CD4-positive, alpha-beta T cell treated with Interleukin-6 at 100 ng/mL for 8 hours (primary cell): ENCODE data around the gene RAB3A.

Experiments used
- DNase-seq: peaks from one replicate; pipeline ENCODE4 v3.0.0-alpha.2; 2020; ENCODE audit warnings: mixed read lengths, low spot score

RAB3A gene

DNA sequence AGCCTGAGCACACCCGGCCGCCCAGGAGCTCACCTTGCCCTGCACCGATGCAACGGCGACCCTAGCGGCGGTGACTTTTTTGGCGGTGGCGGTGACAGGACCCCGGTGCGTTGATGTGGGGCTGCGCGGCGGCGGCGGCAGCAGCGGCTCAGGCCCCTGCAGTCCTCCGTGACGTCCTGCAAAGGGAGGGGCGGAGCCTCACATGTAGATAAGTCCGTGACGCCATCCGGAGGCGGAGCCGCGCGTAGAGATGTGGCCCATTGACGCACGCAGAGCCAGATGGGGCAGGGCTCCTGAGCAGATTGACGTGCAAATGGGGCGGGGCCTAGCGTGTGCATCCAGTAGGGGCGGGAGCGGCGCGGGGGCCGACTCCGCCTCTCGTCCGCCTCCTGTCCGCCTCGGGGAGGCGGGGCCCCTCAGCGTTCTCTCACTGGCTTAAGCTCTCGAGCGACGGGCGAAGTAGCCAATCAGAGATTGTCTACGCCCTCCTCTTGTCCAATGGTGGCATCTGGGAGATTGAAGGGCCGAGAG is at the start of gene RAB3A:
TSS of gene RAB3A (minus strand) at position 180 of the 531 bp plus-strand sequence. CDS start 1,302 bp downstream, outside the sequence.
- DNase-seq = peak; percentile 100

- DNase-seq = no peak
Observed at GRCh38 chr19:18253130-18253529, 49.3 kb upstream of the RAB3A start.

- no peak for DNase-seq
Observed at GRCh38 chr19:18252370-18252717, 48.5 kb upstream of the RAB3A start.

DNA sequence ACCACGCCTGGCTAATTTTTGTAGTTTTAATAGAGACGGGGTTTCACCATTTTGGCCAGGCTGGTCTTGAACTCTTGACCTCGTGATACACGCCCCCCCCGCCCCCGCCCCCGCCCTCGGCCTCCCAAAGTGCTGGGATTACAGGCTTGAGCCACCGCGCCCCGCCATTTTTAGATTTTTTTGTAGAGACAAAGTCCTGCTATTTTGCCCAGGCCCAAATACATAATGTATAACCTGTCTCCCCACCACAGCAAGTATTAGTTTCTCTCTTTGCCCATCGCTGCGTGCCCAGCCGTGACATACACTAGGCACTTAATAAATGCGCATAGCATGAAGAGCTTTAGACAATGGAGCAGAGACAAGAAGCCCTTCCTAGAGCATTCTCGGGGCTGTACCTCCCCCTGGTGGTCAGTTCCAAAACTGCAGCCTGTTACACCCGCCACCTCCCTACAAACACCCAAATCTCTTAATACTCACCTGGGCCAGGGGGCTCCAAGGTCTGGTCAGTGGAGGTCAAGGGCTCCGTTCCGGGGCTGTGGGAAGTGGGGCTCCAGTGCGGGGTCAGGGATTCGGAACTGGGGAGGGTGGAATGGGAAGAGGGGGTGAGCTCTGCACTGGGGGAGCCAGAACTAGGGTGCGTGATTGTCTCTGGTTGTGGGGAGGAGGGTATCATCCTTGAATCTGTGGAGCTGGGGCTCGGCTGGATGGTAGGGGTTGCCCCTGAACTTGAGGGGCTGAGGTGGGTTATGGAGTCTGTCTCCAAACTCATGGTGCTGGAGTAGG is 47.9 kb upstream of the RAB3A start:
- DNase-seq = peak; percentile 80

DNA sequence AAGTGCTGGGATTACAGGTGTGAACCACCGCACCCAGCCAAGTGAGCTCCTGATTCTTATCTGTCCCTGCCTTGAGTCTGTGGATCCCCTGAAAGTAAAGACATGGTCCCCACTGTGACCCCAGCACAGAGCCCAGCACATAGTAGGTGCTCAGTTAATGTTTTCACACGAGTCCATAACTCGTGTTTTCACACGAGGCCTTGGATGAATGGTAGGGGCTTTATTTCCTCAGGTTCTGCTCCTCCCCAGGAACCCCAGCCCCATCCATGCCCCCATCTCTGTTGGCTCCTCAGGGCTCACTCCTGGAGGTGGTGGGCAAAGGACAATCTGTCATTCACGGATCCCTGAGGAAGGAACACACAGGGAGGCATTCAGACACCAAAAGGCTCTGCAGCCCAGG is 46.0 kb upstream of the RAB3A start:
- no peak for DNase-seq

GRCh38 chr19:18245297-18245696 is 41.5 kb upstream of the RAB3A start:
- DNase-seq = no peak

GRCh38 chr19:18239303-18239702 is 35.5 kb upstream of the RAB3A start:
- DNase-seq = no peak

DNA sequence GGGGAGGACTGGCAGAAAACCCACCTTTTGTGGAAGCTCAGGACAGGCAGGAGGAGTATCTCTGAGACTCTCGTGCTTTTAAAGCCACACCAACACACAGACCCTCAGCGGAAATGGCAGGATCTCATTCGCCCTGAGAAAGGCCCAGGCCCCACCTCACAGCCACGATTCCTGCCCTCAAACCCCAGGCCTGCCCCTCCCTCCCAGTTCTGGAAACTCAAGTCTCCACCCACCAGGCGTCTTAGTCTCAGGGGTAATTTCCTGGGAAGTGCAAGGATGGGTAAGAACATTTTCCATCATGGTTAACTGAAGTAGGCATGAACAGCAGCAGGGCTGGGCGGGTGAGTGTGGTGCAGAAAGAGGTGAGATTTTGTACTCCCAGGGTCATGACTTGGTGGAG is 30.4 kb upstream of the RAB3A start:
- no peak for DNase-seq

- DNase-seq = no peak
Observed at GRCh38 chr19:18233224-18233825, 29.5 kb upstream of the RAB3A start.

- no peak for DNase-seq
Observed at GRCh38 chr19:18232540-18233223, 28.8 kb upstream of the RAB3A start.

DNA sequence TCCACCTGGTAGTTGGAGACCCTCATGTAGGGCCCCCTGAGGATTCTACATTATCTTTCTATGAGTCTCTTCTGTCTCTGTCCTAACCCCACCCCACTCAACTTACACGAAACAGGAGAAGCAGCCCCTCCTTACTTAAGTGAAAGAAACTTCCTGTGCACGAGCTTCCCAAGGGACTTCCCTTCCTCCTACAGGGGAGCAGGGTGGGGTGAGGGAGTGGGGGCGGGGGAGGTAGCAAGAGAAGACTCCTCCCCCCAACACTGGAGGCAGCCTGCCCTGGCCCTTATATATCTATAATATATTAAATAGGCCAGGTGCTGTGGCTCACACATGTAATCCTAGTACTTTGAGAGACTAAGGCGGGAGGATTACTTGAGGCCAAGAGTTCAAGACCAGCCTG is 27.9 kb upstream of the RAB3A start:
- no peak for DNase-seq

DNA sequence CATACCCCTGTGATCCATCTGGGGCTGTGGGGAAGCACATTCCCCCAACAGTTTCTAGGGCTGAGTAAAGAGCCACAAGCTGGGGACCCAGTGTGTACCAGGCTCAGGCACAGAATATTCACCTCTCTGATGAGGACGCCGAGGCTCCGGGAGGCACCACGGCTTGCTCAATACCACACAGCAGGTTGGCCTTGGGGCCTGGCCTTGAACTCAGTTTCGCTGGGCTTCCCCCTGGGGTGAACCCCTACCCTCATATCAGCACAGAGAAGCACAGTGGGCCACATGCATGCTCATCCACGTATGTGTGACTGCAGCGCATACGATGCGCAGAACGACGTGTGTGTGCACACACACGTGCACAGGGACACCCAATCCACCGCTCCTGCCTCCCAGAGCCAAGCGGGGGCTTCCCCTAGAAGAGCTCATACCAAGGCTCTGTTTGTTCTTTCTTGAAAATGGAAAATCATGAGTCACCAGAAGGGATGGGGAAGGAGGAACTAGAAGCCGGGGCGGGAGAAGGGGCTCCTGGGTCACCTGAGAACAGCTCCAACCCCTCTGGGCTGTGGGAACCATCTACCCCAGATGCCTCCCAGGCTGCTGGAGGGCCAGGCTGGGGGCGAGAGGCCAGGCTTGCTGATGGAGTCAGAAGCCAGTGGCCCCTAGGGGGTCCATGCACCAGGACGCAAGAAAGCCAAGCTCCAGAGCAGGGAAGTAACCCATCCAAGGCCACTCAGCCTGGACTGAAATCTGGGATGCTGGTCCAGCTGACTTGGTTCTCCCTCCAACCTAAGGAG is 27.3 kb upstream of the RAB3A start:
- no peak for DNase-seq

DNA sequence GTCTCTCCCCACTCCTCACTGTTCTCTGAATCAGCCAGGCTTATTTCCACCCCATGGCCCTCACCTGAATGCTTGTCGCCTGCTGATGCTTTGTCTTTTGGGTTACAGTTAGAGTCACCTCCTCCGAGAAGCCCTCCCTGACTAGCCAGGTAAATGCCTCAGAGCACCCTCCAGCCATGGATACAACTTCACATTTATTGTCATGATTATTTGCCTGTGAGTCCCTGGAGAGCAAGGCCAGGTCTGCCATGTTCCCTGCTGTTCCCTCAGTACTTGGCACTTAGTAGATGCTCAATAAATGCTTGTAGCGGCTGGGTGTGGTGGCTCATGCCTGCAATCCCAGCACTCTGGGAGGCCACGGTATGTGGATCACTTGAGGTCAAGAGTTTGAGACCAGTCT is 26.1 kb upstream of the RAB3A start:
- no peak for DNase-seq

- DNase-seq = no peak
Observed at GRCh38 chr19:18229474-18229873, 25.6 kb upstream of the RAB3A start.

- no peak for DNase-seq
Observed at GRCh38 chr19:18227781-18228271, 24.0 kb upstream of the RAB3A start.

GRCh38 chr19:18226956-18227780 is 23.3 kb upstream of the RAB3A start:
- no peak for DNase-seq

- DNase-seq = no peak
Observed at GRCh38 chr19:18225702-18226468, 22.0 kb upstream of the RAB3A start, which contains the start of gene PDE4C. Gene PDE4C (minus strand): TSS chr19:18226438. CDS start chr19:18226415, 23 bp downstream.

GRCh38 chr19:18225355-18225701 is 21.5 kb upstream of the RAB3A start:
- DNase-seq = no peak

DNA sequence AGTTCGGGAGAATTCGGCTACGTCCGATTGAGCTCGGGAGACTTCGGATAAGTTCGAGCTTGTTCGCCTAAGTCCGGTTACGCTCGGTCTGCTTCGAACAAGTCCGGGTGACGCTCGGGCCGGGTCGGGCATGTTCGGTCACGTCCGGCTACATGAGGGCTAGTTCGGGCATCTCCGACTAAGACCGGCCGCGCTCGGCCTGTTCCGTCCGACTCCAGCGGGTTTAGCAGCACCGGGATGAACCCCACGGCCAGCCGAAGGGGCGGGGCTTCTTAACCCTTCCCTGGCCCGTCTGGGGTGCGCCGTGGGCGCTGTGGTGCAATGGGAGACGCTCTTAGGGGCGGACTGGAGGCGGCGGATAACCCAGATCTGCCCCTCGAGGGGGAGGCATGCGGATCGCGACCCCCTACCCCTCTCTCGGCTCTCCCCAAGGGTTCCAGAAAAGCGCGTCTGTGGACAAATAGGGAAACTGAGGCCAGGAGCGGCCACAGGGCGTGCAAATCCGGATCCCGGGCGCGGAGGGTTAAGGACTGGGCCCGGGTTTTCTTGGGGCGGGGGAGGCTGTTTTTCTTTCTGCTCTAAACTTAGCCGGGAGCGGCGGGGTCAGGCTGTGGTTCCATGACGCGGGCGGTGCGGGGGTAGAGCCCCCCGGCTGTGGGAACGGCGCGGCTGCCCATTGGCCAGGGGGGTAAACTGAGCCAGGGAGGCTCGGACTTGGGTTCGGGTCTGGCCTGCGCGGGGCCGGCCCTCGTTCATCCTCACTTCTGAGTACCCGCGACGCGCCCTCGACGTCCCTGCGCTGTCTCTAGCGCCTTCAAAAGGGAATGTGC is 20.9 kb upstream of the RAB3A start:
- DNase-seq = peak; percentile 88
